Common myeloid progenitor, CD34-positive (primary cell): ENCODE results near the gene ATOH1.

Source experiments
- CTCF ChIA-PET: fragments of 350-600 bp; sonication (Branson Sonifier 250); formaldehyde crosslinking; loops from one replicate; lab custom pipeline; 2021; ENCODE audit warnings: antibody characterized with exemption; lab: Charles Lee
- POLR2A ChIA-PET: fragments of 350-600 bp; sonication (Branson Sonifier 250); formaldehyde crosslinking; loops from one replicate; lab custom pipeline; 2021; ENCODE audit warnings: antibody characterized with exemption; lab: Charles Lee
- DNase-seq, 3 donors: peaks; one replicate each; pipeline versions ENCODE4 v3.0.0 to v3.0.0-alpha.2; 2013
- H3K27ac ChIP-seq, 2 experiments: 1 replicate in 1 of 2; 2 replicates in 1 of 2; pipeline ENCODE4 v1.7.0; 2013; ENCODE audit warnings: inconsistent platforms in 2 of 2, low read length in 2 of 2, mild to moderate bottlenecking in 2 of 2, low read depth in 1 of 2, moderate library complexity in 1 of 2; ENCODE audit not compliant: severe bottlenecking in 2 of 2, insufficient read depth in 1 of 2, poor library complexity in 1 of 2
- H3K27me3 ChIP-seq, 5 experiments: replicated peaks in 2 of 5; 1 replicate in 3 of 5; 2 replicates in 2 of 5; pipeline versions ENCODE4 v1.6.1 to v1.7.0; 2013; ENCODE audit warnings: low read length in 4 of 5, mild to moderate bottlenecking in 2 of 5, moderate library complexity in 2 of 5, inconsistent platforms in 1 of 5; ENCODE audit not compliant: insufficient read depth in 5 of 5, control insufficient read depth in 4 of 5
- H3K36me3 ChIP-seq, 4 experiments: 1 replicate in 2 of 4; 2 replicates in 2 of 4; pipeline versions ENCODE4 v1.6.1 to v1.7.0; 2013; ENCODE audit warnings: low read length in 3 of 4, control low read depth in 1 of 4, mild to moderate bottlenecking in 1 of 4; ENCODE audit not compliant: control insufficient read depth in 4 of 4, insufficient read depth in 4 of 4
- H3K4me1 ChIP-seq, 4 experiments: 1 replicate in 3 of 4; 2 replicates in 1 of 4; pipeline versions ENCODE4 v1.6.1 to v1.7.1; 2013; ENCODE audit warnings: low read length in 3 of 4, mild to moderate bottlenecking in 3 of 4, control low read depth in 1 of 4, inconsistent platforms in 1 of 4, moderate library complexity in 1 of 4; ENCODE audit not compliant: control insufficient read depth in 4 of 4, insufficient read depth in 4 of 4; ENCODE audit errors: control extremely low read depth in 1 of 4
- H3K4me3 ChIP-seq, 7 experiments: 1 replicate in 4 of 7; 2 replicates in 3 of 7; pipeline versions ENCODE4 v1.5.1 to v1.7.0; 2013; ENCODE audit warnings: mild to moderate bottlenecking in 7 of 7, low read length in 6 of 7, moderate library complexity in 6 of 7, inconsistent platforms in 2 of 7, low read depth in 2 of 7, control low read depth in 1 of 7; ENCODE audit not compliant: insufficient read depth in 4 of 7, control insufficient read depth in 1 of 7; ENCODE audit errors: extremely low read depth in 1 of 7
- H3K9me3 ChIP-seq, 5 experiments: 1 replicate in 4 of 5; 2 replicates in 1 of 5; pipeline versions ENCODE4 v1.6.1 to v1.7.1; 2013; ENCODE audit warnings: low read length in 4 of 5, mild to moderate bottlenecking in 2 of 5, inconsistent platforms in 1 of 5, low read depth in 1 of 5, moderate library complexity in 1 of 5; ENCODE audit not compliant: control insufficient read depth in 4 of 5, insufficient read depth in 2 of 5; ENCODE audit errors: control extremely low read depth in 1 of 5
- WGBS: methylation state at CpG from one replicate; pipeline ENCODE4 v1.1.5; 2013; ENCODE audit not compliant: insufficient coverage; 5-methylcytosine and 5-hydroxymethylcytosine counted together

ATOH1 gene

DNA sequence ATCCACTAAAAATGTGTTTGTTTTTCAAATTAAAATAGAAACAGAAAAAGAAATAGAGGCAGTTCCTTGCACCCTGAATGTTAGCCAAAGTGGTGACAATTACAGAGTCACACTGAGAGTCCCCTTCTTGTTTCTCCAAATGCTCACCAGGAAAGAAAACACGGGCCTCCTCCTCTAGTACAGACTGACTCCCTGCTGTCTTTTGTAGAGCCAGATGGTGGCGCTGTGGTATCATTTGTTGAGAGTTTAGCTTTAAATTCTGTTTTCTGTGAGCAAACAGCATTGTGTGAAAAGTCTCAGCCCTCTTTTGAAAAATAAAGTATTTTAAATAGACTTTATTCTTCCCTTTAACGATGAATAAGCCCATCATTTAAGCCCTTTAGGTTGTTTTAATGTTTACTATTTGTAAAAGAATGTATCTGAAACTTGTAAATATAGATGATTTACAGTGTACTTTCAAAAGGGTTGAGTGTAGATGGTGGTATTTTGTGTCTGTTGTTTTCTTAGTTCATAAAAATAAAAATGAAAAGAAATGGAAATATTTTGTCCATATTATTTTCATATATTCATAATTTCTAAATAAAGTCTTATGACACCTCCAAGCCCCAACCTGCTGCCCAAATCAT, 36.9 kb upstream of the ATOH1 start:
- ChIA-PET POLR2A (no interaction called here), CTCF (interaction anchor here (0.8 to 1.1 kb wide), 3 partner anchors 334 to 1301 kb away, joined by 3 to 6 read pairs (median 3); no protein-coding TSS in a partner anchor)
- no peaks in the 10 kb centered on the region for H3K9me3 ChIP-seq
- peaks cover 0 to 7% (median 2%) of the 10 kb centered on the region in 5 experiments for H3K27me3 ChIP-seq
- no peak overlapping the region for H3K27ac ChIP-seq
- no peaks in the 10 kb centered on the region for H3K36me3 ChIP-seq
- DNase-seq = peak; percentile 51 to 75 (median 70)
- no peak overlapping the region for H3K4me3 ChIP-seq
- WGBS = no CpG with 5 or more reads among the region's 3 CpGs
- H3K4me1 ChIP-seq = no peaks in the 10 kb centered on the region

- Histone ChIP-seq H3K27ac (no peak overlapping the region), H3K9me3 (no peaks in the 10 kb centered on the region), H3K4me1 (no peaks in the 10 kb centered on the region), H3K4me3 (no peak overlapping the region), H3K36me3 (no peaks in the 10 kb centered on the region), H3K27me3 (peaks cover 0 to 3% (median 0%) of the 10 kb centered on the region in 5 experiments)
- no CpG with 5 or more reads among the region's 4 CpGs for WGBS
- no peak for DNase-seq
- ChIA-PET POLR2A (no interaction called here), CTCF (no interaction called here)
Measured at GRCh38 chr4:93802045-93802444, 26.5 kb upstream of the ATOH1 start.

- POLR2A ChIA-PET = no interaction called here
- CTCF ChIA-PET = no interaction called here
- H3K36me3 ChIP-seq = no peaks in the 10 kb centered on the region
Measured at GRCh38 chr4:93809773-93810172, 18.8 kb upstream of the ATOH1 start.

GRCh38 chr4:93810340-93810992, 18.1 kb upstream of the ATOH1 start:
- Histone ChIP-seq H3K4me3 (no peak overlapping the region), H3K27me3 (no peaks in the 10 kb centered on the region), H3K9me3 (peaks cover 0 to 3% (median 0%) of the 10 kb centered on the region in 5 experiments), H3K4me1 (peaks cover 0 to 13% (median 4%) of the 10 kb centered on the region in 4 experiments), H3K27ac (no peak overlapping the region), H3K36me3 (no peaks in the 10 kb centered on the region)
- DNase-seq = no peak
- 100% methylated on average over 2 of the region's 5 CpGs for WGBS
- CTCF ChIA-PET = no interaction called here
- POLR2A ChIA-PET = no interaction called here

More at GRCh38 chr4:93809773-93810172, 18.8 kb upstream of the ATOH1 start:
- Histone ChIP-seq H3K4me1 (peaks cover 0 to 6% (median 2%) of the 10 kb centered on the region in 4 experiments), H3K27ac (no peak overlapping the region), H3K9me3 (peaks cover 0 to 3% (median 0%) of the 10 kb centered on the region in 5 experiments), H3K4me3 (no peak overlapping the region), H3K27me3 (no peaks in the 10 kb centered on the region)
- DNase-seq = no peak
- 100% methylated on average over 4 of the region's 4 CpGs for WGBS

DNA sequence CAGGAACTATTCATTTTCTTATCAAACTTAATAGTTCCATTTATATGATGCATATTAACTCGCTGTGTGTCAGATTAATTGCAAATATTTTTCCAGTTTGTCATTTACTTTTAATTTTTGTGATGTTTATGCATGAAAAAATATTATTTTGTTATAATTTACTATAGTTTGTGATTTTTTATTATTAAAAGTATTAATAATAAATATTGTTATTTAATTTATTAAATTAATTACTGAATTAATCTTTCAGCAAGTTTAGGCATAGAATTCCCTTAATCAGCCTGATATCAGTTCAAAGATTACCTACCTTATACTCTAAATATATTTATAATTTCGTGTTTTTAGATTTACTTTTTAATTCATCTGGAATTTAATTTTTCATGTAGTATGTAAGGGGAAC, 15.5 kb upstream of the ATOH1 start:
- no peaks in the 10 kb centered on the region for H3K27me3 ChIP-seq
- H3K9me3 ChIP-seq = peaks cover 0 to 3% (median 0%) of the 10 kb centered on the region in 5 experiments
- ChIA-PET CTCF (no interaction called here), POLR2A (no interaction called here)
- DNase-seq = no peak
- peaks cover 0 to 13% (median 4%) of the 10 kb centered on the region in 4 experiments for H3K4me1 ChIP-seq
- H3K36me3 ChIP-seq = no peaks in the 10 kb centered on the region
- no peak overlapping the region for H3K27ac ChIP-seq
- no CpG with 5 or more reads among the region's 2 CpGs for WGBS
- H3K4me3 ChIP-seq = no peak overlapping the region

DNA sequence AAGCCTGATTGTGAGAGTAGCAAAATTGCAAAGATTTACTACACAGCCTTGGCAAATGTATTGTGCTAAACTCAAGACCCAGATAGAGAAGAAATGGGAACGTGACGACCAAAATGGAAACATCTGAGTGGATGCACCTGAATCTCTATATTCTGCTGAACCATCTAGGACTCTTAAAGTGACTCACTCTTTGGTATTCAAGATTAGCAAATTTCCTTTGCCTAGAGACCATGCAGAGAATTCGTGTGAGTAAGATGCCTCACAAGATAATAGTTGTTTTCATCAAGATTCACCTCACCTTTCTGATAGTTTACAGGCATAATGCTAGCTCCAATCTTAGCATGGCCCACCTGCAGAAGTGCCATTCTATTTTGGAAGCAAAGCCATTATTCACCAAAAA, 14.4 kb upstream of the ATOH1 start:
- WGBS = 98% methylated on average over 3 of the region's 3 CpGs
- no peaks in the 10 kb centered on the region for H3K27me3 ChIP-seq
- no peak overlapping the region for H3K27ac ChIP-seq
- H3K4me1 ChIP-seq = peaks cover 0 to 13% (median 4%) of the 10 kb centered on the region in 4 experiments
- H3K36me3 ChIP-seq = no peaks in the 10 kb centered on the region
- DNase-seq = no peak
- peak overlapping the region in 1 of 7 experiments; percentile 1 for H3K4me3 ChIP-seq
- CTCF ChIA-PET = no interaction called here
- H3K9me3 ChIP-seq = peaks cover 0 to 3% (median 0%) of the 10 kb centered on the region in 5 experiments
- POLR2A ChIA-PET = no interaction called here

GRCh38 chr4:93814722-93815121, 13.8 kb upstream of the ATOH1 start:
- WGBS = 100% methylated on average over 1 of the region's 4 CpGs
- ChIA-PET POLR2A (no interaction called here), CTCF (no interaction called here)
- DNase-seq = peak; percentile 58 to 88 (median 86)
- H3K27me3 ChIP-seq = no peaks in the 10 kb centered on the region
- H3K27ac ChIP-seq = no peak overlapping the region
- peaks cover 0 to 13% (median 4%) of the 10 kb centered on the region in 4 experiments for H3K4me1 ChIP-seq
- peaks cover 0 to 3% (median 0%) of the 10 kb centered on the region in 5 experiments for H3K9me3 ChIP-seq
- H3K36me3 ChIP-seq = no peaks in the 10 kb centered on the region
- peak overlapping the region in 1 of 7 experiments; percentile 1 for H3K4me3 ChIP-seq
